Uterus (tissue), 2 donors: ENCODE measurements around the gene PVRIG.

Source experiments
- POLR2A ChIP-seq, 2 donors: fragments of 450-650 bp; IDR thresholded peaks; one replicate each; pipeline ENCODE4 v1.6.1; 2016; ENCODE audit warnings: antibody characterized with exemption in 2 of 2, mild to moderate bottlenecking in 1 of 2, moderate library complexity in 1 of 2
- TF ChIP-seq, protein P1 (sequence below), 4 experiments: fragments of 200-600 bp in 2 of 4; fragments of 450-650 bp in 2 of 4; sonication (generic) in 2 of 4; IDR thresholded peaks; one replicate each; pipeline ENCODE4 v1.5.1; 2016 to 2019; ENCODE audit warnings: antibody characterized with exemption in 4 of 4, mild to moderate bottlenecking in 2 of 4, moderate library complexity in 1 of 4

DNA sequence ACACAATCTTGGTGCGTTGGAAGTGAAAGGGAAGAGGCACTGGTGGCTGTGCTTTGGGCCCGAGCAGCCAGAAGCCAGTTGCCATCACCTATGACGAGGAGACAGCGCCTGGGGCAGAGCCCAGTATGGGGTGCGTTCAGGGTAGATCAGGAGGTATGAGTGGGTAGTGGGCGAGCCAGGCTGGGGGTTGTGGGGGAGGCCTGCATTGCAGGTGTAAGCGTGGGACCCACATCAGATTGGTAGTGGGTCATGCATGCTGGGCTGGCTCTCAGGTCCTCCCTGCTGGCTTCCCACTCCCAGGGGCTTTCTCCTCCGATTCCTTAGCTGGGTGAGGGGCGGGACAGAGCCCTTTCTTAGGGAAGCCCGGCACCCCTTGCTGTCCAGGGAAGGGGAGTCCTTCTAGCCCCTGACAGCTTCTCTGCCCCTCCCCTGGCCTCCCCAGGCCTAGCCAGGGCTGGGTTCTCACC, 445 bp upstream of the PVRIG start:
- no peak for TF ChIP-seq POLR2A (IDR thresholded peaks at IDR 0.05)
- TF ChIP-seq, protein P1, sequence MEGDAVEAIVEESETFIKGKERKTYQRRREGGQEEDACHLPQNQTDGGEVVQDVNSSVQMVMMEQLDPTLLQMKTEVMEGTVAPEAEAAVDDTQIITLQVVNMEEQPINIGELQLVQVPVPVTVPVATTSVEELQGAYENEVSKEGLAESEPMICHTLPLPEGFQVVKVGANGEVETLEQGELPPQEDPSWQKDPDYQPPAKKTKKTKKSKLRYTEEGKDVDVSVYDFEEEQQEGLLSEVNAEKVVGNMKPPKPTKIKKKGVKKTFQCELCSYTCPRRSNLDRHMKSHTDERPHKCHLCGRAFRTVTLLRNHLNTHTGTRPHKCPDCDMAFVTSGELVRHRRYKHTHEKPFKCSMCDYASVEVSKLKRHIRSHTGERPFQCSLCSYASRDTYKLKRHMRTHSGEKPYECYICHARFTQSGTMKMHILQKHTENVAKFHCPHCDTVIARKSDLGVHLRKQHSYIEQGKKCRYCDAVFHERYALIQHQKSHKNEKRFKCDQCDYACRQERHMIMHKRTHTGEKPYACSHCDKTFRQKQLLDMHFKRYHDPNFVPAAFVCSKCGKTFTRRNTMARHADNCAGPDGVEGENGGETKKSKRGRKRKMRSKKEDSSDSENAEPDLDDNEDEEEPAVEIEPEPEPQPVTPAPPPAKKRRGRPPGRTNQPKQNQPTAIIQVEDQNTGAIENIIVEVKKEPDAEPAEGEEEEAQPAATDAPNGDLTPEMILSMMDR (IDR thresholded peaks at IDR 0.05): no peak
